Measurements from ENCODE around the gene NR5A1.

Gene NR5A1

DNA sequence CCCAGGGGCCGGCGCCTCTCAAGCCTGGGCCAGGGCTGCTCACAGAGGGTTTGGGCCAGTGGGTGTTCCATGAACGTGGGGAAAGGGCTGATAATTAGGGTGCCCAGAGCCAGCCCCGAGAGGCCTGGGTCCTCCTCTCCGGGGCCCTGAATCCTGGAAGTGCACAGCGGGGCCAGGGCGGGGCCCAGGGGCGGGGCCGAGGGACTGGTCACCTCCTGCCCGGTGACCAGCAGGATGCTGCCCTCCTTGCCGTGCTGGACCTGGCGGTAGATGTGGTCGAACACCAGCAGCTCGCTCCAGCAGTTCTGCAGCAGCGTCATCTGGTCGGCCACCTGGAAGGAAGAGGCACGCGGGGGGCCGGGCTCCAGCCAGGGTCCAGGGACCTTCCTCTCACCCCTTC is 14.4 kb downstream of the NR5A1 start:
- Histone ChIP-seq H3K9me2 (replicated peaks; ENCODE audit: insufficient read depth, low read length) (no peaks in the 10 kb centered on the region), H3K79me2 (ENCODE audit: insufficient read depth, low read length) (no peaks in the 10 kb centered on the region), H3K4me2 (ENCODE audit: low read depth, low read length, poor library complexity, severe bottlenecking) (no peak overlapping the region), H3F3A (ENCODE audit: insufficient read depth) (no peaks in the 10 kb centered on the region), H3K9ac (ENCODE audit: low read length) (no peak overlapping the region), H4K20me1 (ENCODE audit: low read depth, low read length) (no peaks in the 10 kb centered on the region), H3K27ac (ENCODE audit: low read depth, low read length) (no peak overlapping the region), H3K27me3 (ENCODE audit: low read length) (no peaks in the 10 kb centered on the region), H3K9me3 (ENCODE audit: insufficient read depth, low read length) (no peaks in the 10 kb centered on the region), H2AFZ (ENCODE audit: low read depth, low read length, severe bottlenecking) (no peak overlapping the region), H3K36me3 (ENCODE audit: low read length) (no peaks in the 10 kb centered on the region), H3K4me3 (ENCODE audit: insufficient read depth, low read length, poor library complexity, severe bottlenecking) (no peak overlapping the region)
- TF ChIP-seq EZH2phosphoT487 (conservative IDR thresholded peaks at IDR 0.05; ENCODE audit: low read length), result no peak
- TF ChIP-seq, protein P1, sequence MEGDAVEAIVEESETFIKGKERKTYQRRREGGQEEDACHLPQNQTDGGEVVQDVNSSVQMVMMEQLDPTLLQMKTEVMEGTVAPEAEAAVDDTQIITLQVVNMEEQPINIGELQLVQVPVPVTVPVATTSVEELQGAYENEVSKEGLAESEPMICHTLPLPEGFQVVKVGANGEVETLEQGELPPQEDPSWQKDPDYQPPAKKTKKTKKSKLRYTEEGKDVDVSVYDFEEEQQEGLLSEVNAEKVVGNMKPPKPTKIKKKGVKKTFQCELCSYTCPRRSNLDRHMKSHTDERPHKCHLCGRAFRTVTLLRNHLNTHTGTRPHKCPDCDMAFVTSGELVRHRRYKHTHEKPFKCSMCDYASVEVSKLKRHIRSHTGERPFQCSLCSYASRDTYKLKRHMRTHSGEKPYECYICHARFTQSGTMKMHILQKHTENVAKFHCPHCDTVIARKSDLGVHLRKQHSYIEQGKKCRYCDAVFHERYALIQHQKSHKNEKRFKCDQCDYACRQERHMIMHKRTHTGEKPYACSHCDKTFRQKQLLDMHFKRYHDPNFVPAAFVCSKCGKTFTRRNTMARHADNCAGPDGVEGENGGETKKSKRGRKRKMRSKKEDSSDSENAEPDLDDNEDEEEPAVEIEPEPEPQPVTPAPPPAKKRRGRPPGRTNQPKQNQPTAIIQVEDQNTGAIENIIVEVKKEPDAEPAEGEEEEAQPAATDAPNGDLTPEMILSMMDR (IDR thresholded peaks at IDR 0.05; ENCODE audit: insufficient read depth, low read length, poor library complexity, severe bottlenecking), result no peak

DNA sequence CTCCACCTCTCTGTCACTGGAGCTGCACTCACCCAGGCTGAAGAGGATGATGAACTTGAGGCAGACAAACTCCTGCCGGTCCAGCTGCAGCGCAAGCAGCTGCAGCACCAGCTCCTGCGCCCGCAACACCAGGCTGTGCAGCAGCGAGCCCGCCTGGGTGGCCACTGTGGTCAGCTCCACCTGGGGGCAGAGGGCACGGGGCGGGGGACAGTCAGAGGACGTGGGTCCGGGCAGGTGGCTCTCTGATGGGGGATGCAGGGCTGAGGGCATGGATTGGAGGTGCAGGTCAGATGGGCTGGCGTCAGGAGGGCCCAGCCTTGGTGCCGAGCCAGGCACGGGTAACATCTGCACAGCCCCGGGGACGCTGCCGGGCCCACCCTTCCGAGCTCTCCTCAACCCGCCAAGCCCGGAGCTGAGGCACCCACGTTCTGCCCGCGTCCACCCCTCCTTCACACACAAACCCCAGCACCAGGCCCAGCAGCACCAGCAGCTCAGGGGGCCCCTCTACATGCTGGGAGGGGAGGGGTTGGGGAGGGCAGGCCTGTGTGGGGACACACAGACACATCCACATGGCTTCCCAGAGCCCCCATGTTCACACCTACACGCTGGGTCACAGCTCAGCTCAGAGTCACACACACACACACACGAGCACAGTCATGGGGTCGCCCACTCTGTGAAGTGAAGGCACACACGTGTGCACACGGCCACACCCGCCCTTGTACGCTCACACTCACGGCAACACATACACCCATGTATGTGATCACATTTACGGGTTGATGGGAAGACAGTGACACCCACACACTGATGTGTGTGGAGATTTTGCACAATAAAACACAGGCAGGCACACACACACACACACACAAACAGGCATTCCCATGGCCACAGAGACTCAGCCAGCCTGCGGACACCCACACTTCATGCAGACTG is 15.9 kb downstream of the NR5A1 start:
- Histone ChIP-seq H4K20me1 (ENCODE audit: low read depth, low read length) (no peaks in the 10 kb centered on the region), H3K27me3 (ENCODE audit: low read length) (no peaks in the 10 kb centered on the region), H3K9me3 (ENCODE audit: insufficient read depth, low read length) (no peaks in the 10 kb centered on the region), H3K9me2 (replicated peaks; ENCODE audit: insufficient read depth, low read length) (no peaks in the 10 kb centered on the region), H3K9ac (ENCODE audit: low read length) (no peak overlapping the region), H2AFZ (ENCODE audit: low read depth, low read length, severe bottlenecking) (no peak overlapping the region), H3F3A (ENCODE audit: insufficient read depth) (no peaks in the 10 kb centered on the region), H3K36me3 (ENCODE audit: low read length) (no peaks in the 10 kb centered on the region), H3K4me3 (ENCODE audit: insufficient read depth, low read length, poor library complexity, severe bottlenecking) (no peak overlapping the region), H3K79me2 (ENCODE audit: insufficient read depth, low read length) (no peaks in the 10 kb centered on the region), H3K4me2 (ENCODE audit: low read depth, low read length, poor library complexity, severe bottlenecking) (no peak overlapping the region), H3K27ac (ENCODE audit: low read depth, low read length) (no peak overlapping the region)
- no peak for TF ChIP-seq EZH2phosphoT487 (conservative IDR thresholded peaks at IDR 0.05; ENCODE audit: low read length)
- TF ChIP-seq, protein P1 (IDR thresholded peaks at IDR 0.05; ENCODE audit: insufficient read depth, low read length, poor library complexity, severe bottlenecking), result no peak

DNA sequence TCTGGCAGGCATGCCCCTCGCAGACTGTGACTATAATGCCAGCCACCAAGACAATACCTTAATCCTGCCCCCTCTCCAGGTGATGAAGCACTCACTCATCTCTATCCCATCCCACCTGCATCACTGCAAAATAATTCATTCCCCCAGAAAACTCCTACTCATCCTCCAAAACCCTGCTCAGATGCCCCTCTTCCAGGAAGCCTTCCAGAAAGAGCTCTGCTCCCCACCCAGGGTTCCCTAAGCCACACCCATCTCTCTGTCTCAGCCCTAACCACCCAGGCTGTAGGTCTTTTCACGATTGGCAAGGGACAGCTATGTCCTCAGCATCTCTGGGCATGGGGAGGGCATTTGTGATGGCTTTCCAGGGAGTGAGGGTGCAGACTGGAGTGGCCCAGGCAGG is 17.2 kb downstream of the NR5A1 start:
- H3K79me2 ChIP-seq (ENCODE audit: insufficient read depth, low read length), result no peaks in the 10 kb centered on the region

More for the DNA sequence above, 17.2 kb downstream of the NR5A1 start:
- Histone ChIP-seq H3K36me3 (ENCODE audit: low read length) (no peaks in the 10 kb centered on the region), H3K4me2 (ENCODE audit: low read depth, low read length, poor library complexity, severe bottlenecking) (no peak overlapping the region), H3K9me2 (replicated peaks; ENCODE audit: insufficient read depth, low read length) (no peaks in the 10 kb centered on the region), H3F3A (ENCODE audit: insufficient read depth) (no peaks in the 10 kb centered on the region), H3K4me3 (ENCODE audit: insufficient read depth, low read length, poor library complexity, severe bottlenecking) (no peak overlapping the region), H3K27ac (ENCODE audit: low read depth, low read length) (no peak overlapping the region), H4K20me1 (ENCODE audit: low read depth, low read length) (no peaks in the 10 kb centered on the region), H3K9ac (ENCODE audit: low read length) (no peak overlapping the region), H2AFZ (ENCODE audit: low read depth, low read length, severe bottlenecking) (no peak overlapping the region), H3K9me3 (ENCODE audit: insufficient read depth, low read length) (no peaks in the 10 kb centered on the region), H3K27me3 (ENCODE audit: low read length) (no peaks in the 10 kb centered on the region)
- TF ChIP-seq EZH2phosphoT487 (conservative IDR thresholded peaks at IDR 0.05; ENCODE audit: low read length), result no peak
- TF ChIP-seq, protein P1 (IDR thresholded peaks at IDR 0.05; ENCODE audit: insufficient read depth, low read length, poor library complexity, severe bottlenecking), result no peak
